ENCODE measurements around the gene PCCA. TPM values are rescaled to one million over a fixed set of nuclear protein-coding genes. Genes with fewer than 3 reads are reported as not detected.
A peak's percentile ranks its signal among the peaks of the same experiment; 100 is the strongest.

The PCCA gene
- total RNA-seq, 4 donors from 2014 or later, result 33.8 to 40.3 (median 39.0) TPM

DNA sequence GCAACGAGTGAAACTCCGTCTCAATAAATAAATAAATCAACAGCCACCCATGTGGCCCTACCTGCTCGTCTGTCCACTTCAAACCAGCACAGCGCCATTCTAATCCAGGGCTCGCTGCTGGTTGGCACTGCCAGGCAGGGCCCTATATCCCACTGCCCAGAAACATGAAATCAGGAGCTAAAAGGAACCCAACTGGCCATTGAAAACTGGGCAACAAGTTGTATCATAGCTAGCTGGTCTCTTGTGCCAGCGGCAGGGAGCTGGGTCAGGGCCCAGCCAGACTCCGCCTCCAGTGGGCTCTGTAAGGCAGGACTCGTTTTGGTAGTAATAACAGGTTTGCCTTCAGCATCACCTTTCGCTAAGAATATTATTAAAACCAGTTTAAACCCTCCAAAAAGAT, 460.4 kb downstream of the PCCA start:
- 93% methylated on average over 9 of the region's 9 CpGs for WGBS
- Histone ChIP-seq H3K27ac (replicated peaks in 1 of 4) (no peak overlapping the region), H3K27me3 (no peaks in the 10 kb centered on the region), H3K4me3 (no peak overlapping the region), H3K36me3 (no peaks in the 10 kb centered on the region), H3K4me1 (peaks cover 0 to 25% (median 8%) of the 10 kb centered on the region in 4 donors), H3K9me3 (no peaks in the 10 kb centered on the region)
- intact Hi-C loops (cut with DNase I), result no loop called here
- TF ChIP-seq, protein P1, sequence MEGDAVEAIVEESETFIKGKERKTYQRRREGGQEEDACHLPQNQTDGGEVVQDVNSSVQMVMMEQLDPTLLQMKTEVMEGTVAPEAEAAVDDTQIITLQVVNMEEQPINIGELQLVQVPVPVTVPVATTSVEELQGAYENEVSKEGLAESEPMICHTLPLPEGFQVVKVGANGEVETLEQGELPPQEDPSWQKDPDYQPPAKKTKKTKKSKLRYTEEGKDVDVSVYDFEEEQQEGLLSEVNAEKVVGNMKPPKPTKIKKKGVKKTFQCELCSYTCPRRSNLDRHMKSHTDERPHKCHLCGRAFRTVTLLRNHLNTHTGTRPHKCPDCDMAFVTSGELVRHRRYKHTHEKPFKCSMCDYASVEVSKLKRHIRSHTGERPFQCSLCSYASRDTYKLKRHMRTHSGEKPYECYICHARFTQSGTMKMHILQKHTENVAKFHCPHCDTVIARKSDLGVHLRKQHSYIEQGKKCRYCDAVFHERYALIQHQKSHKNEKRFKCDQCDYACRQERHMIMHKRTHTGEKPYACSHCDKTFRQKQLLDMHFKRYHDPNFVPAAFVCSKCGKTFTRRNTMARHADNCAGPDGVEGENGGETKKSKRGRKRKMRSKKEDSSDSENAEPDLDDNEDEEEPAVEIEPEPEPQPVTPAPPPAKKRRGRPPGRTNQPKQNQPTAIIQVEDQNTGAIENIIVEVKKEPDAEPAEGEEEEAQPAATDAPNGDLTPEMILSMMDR (IDR thresholded peaks at IDR 0.05), result no peak
- TF ChIP-seq EP300 (IDR thresholded peaks at IDR 0.05), result no peak
- no peak for TF ChIP-seq POLR2AphosphoS5 (IDR thresholded peaks at IDR 0.05)
- TF ChIP-seq POLR2A (IDR thresholded peaks at IDR 0.05; ENCODE audit: low read depth), result no peak
- DNase-seq (ENCODE audit: extremely low spot score), result no peak

DNA sequence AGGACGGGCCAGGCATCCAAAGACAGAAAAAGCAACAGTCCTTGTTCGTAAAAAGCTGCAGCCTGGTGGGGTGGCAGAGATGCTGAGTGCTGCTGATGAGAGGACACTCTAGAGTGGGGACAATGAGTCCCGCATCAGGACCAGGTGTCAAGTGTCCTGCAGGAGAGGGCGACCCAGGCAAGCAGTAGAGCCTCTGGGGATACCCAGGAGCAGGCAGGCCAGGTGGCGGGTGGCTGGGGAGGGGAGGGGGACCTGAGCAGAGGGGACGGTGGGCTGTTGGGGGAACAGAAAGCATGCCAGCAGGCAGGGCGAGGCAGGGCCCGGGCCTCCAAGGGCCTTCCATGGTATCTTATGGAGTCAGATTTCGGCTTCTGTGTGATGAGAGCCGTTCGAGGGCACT, 463.9 kb downstream of the PCCA start:
- Histone ChIP-seq H3K9me3 (no peaks in the 10 kb centered on the region), H3K4me3 (no peak overlapping the region), H3K27me3 (no peaks in the 10 kb centered on the region), H3K27ac (replicated peaks in 1 of 4) (no peak overlapping the region), H3K4me1 (peaks cover 0 to 18% (median 4%) of the 10 kb centered on the region in 4 donors), H3K36me3 (no peaks in the 10 kb centered on the region)
- DNase-seq (ENCODE audit: extremely low spot score), result no peak
- intact Hi-C loops (cut with DNase I), result no loop called here
- 96% methylated on average over 11 of the region's 11 CpGs for WGBS
- TF ChIP-seq POLR2AphosphoS5 (IDR thresholded peaks at IDR 0.05), result no peak
- TF ChIP-seq, protein P1 (IDR thresholded peaks at IDR 0.05), result no peak
- TF ChIP-seq EP300 (IDR thresholded peaks at IDR 0.05), result no peak

DNA sequence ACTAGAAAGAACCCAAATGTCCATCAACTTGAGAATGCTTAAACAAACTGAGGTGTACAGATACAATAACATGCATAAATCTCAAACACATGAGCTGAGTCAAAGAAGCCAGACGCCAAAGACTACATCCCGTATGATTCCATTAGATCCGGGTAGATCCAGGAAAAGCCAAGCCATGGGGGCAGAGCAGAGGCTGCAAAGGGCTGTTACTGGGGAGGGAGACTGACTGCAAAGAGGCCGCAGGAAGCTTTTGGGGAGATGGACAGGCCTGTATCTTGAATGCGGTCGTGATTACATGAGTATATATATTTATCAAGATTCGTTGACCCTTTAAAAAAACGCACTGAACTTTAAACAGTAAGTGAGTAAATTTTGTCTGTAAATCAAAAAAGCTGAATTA, 471.0 kb downstream of the PCCA start:
- peak; percentile 47 for DNase-seq (ENCODE audit: extremely low spot score)
- no peak for TF ChIP-seq EP300 (IDR thresholded peaks at IDR 0.05)
- no peak for TF ChIP-seq POLR2A (IDR thresholded peaks at IDR 0.05; ENCODE audit: low read depth)
- TF ChIP-seq, protein P1 (IDR thresholded peaks at IDR 0.05), result no peak
- TF ChIP-seq POLR2AphosphoS5 (IDR thresholded peaks at IDR 0.05), result no peak
- H3K9me3 ChIP-seq, result no peaks in the 10 kb centered on the region
- no peaks in the 10 kb centered on the region for H3K27me3 ChIP-seq
- no peak overlapping the region for H3K27ac ChIP-seq (replicated peaks in 1 of 4)
- intact Hi-C loops (cut with DNase I), result no loop called here
- H3K4me1 ChIP-seq, result peaks cover 0 to 13% (median 0%) of the 10 kb centered on the region in 4 donors
- no peak overlapping the region for H3K4me3 ChIP-seq
- WGBS, result 88% methylated on average over 8 of the region's 8 CpGs
- no peaks in the 10 kb centered on the region for H3K36me3 ChIP-seq

DNA sequence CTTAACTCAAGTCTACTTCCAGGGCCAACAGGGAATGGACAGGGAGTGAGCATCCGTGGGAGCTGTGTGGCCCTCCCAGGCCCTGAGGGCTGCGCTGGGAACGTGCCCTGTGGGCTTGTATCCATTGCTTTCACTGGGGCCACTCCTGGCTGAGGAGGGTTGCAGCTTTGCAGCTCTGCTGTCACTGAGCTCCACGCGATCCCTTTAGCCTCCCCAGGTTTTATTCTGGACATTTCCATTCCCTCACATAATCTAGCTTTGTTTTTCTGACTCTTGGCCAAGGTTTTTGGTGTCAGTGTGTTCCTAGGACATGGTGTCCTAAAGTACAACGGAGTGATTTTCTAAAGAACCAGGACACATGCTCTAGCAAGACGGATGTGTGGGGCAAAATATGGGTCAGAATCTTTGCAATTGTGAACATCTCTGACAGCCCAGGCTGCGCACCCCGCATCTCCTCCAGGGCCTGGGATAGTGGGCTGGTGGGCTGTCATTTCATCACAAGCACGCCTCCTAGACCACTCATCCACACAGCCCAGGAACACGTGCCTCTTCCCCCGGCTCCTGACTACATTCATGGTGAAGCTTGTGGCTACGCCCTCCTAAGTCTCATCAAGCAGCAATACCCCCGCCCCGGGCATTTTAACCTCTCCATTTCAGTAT, 471.7 kb downstream of the PCCA start:
- intact Hi-C loops (cut with DNase I), result no loop called here
- Histone ChIP-seq H3K9me3 (no peaks in the 10 kb centered on the region), H3K27ac (replicated peaks in 1 of 4) (no peak overlapping the region), H3K36me3 (no peaks in the 10 kb centered on the region), H3K27me3 (no peaks in the 10 kb centered on the region), H3K4me3 (no peak overlapping the region), H3K4me1 (peaks cover 0 to 13% (median 0%) of the 10 kb centered on the region in 4 donors)
- TF ChIP-seq, protein P1 (IDR thresholded peaks at IDR 0.05), result no peak
- no peak for TF ChIP-seq POLR2A (IDR thresholded peaks at IDR 0.05; ENCODE audit: low read depth)
- TF ChIP-seq EP300 (IDR thresholded peaks at IDR 0.05), result no peak
- 88% methylated on average over 15 of the region's 15 CpGs for WGBS
- DNase-seq (ENCODE audit: extremely low spot score), result peak; percentile 57

DNA sequence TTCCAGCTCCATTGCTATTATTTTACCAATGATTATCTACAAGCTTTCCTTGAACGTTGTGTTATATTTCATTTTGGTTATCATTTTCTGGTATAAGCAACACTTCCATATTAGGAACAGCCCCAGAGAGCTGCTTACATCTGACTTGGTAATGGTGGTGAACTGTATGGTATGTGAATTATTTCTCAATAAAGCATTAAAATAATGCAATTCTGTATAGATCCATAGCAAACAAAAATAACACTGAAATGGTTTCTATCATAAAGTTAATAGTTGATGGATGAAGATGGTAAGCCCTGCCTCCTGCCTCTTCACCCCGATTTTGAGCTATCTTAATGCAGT, 472.2 kb downstream of the PCCA start:
- H3K27ac ChIP-seq (replicated peaks in 1 of 4), result no peak overlapping the region
- no peak for DNase-seq (ENCODE audit: extremely low spot score)
- TF ChIP-seq POLR2AphosphoS5 (IDR thresholded peaks at IDR 0.05) (no peak), POLR2A (IDR thresholded peaks at IDR 0.05; ENCODE audit: low read depth) (no peak), EP300 (IDR thresholded peaks at IDR 0.05) (no peak)
- TF ChIP-seq, protein P1 (IDR thresholded peaks at IDR 0.05), result no peak
- H3K27me3 ChIP-seq, result no peaks in the 10 kb centered on the region
- peaks cover 0 to 13% (median 0%) of the 10 kb centered on the region in 4 donors for H3K4me1 ChIP-seq
- no peaks in the 10 kb centered on the region for H3K9me3 ChIP-seq
- intact Hi-C loops (cut with DNase I), result no loop called here
- no peak overlapping the region for H3K4me3 ChIP-seq
- WGBS, result 65% methylated on average over 2 of the region's 2 CpGs
- H3K36me3 ChIP-seq, result no peaks in the 10 kb centered on the region

All from esophagus muscularis mucosa (tissue), 4 donors.